GM12892 (cell line): ENCODE data around the gene HDC.

ENCODE experiments used
- POLR2A ChIP-seq: IDR thresholded peaks from 2 replicates; pipeline ENCODE4 v1.6.1; 2011; ENCODE audit warnings: low read depth, low read length, control low read depth
- POLR2AphosphoS5 ChIP-seq: IDR thresholded peaks from 2 replicates; pipeline ENCODE4 v1.6.1; 2011; ENCODE audit warnings: low read depth, low read length, control low read depth
- TAF1 ChIP-seq: IDR thresholded peaks from 2 replicates; pipeline ENCODE4 v1.6.1; 2011; ENCODE audit warnings: low read depth, mild to moderate bottlenecking, control low read depth, low read length, borderline replicate concordance

DNA sequence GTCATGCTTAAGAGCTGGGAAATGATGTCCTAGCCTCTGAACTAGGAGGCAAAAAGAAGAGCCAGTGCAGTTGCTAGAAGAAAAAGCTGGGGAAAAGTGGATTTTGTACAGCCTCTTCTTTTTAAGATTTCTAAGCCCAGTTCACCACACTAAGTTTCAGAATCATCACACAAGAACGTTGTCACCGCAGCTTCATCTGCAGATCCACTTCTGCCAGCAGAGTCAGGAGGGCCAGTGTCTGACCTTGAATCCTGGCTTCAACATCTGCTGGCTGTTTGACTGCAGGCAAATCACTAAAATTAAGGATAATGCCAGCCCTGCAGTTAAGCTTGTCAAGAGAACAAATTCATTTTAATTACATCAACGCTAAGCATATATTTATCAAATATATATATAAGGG is 36.2 kb downstream of the HDC start:
- TF ChIP-seq POLR2AphosphoS5 (no peak), POLR2A (no peak), TAF1 (no peak)
